ENCODE data around the gene CASK. TPM values are rescaled to one million over a fixed set of nuclear protein-coding genes. Genes with fewer than 3 reads are reported as not detected.

Gene CASK
- total and polyA plus RNA-seq, 2 of the 13 experiments (the other 11 are each of a cell fraction or from before 2014, with no cell fraction given) = 14.5 to 16.0 TPM

GRCh38 chrX:41716222-41716621, 207.1 kb downstream of the CASK start (continued):
- TF ChIP-seq ZBTB21 (CRISPR knock-in tag; IDR thresholded peaks at IDR 0.05) = no peak
- TF ChIP-seq SP4 (CRISPR knock-in tag; IDR thresholded peaks at IDR 0.05) = no peak
- TF ChIP-seq ZBTB2 (CRISPR knock-in tag; IDR thresholded peaks at IDR 0.05; ENCODE audit: low read depth) = no peak
- no peak for TF ChIP-seq ZBTB7A (CRISPR knock-in tag; IDR thresholded peaks at IDR 0.05)
- TF ChIP-seq ZBTB10 (CRISPR knock-in tag; IDR thresholded peaks at IDR 0.05; ENCODE audit: borderline replicate concordance) = no peak
- TF ChIP-seq NR1H2 (CRISPR knock-in tag; IDR thresholded peaks at IDR 0.05; ENCODE audit: borderline replicate concordance, low read depth) = no peak
- TF ChIP-seq ZFAT (CRISPR knock-in tag; conservative IDR thresholded peaks at IDR 0.05) = no peak
- TF ChIP-seq FOSL2 (CRISPR knock-in tag; IDR thresholded peaks at IDR 0.05) = no peak
- no peak for TF ChIP-seq ZNF768 (CRISPR knock-in tag; IDR thresholded peaks at IDR 0.05)

GRCh38 chrX:41711021-41711667, 212.2 kb downstream of the CASK start:
- DNase-seq (ENCODE audit: low spot score) (no peak), ATAC-seq (no peak), FAIRE-seq (no peak)
- BruUV-seq (replicated peaks) = no TSS peak
- Histone ChIP-seq H3K4me3 (replicated peaks in 1 of 3; ENCODE audit: insufficient read depth in 1 of 3, low read depth in 2 of 3, low read length in 3 of 3) (no peak overlapping the region), H2AFZ (ENCODE audit: low read length) (no peak overlapping the region), H3K36me3 (replicated peaks in 1 of 2; ENCODE audit: control insufficient read depth in 1 of 2, insufficient read depth in 2 of 2, low read length in 2 of 2) (no peaks in the 10 kb centered on the region), H3K4me2 (ENCODE audit: low read depth, low read length) (no peak overlapping the region), H3K79me2 (ENCODE audit: insufficient read depth, low read length) (no peaks in the 10 kb centered on the region), H3K27me3 (ENCODE audit: control insufficient read depth in 1 of 2, insufficient read depth in 2 of 2, low read length in 2 of 2) (no peaks in the 10 kb centered on the region), H3K9ac (ENCODE audit: insufficient read depth, low read depth, low read length) (no peak overlapping the region), H3K27ac (ENCODE audit: extremely low read length, insufficient read depth, low read length) (no peak overlapping the region), H3K9me3 (ENCODE audit: low read length) (no peaks in the 10 kb centered on the region), H3K4me1 (ENCODE audit: insufficient read depth, low read length) (no peaks in the 10 kb centered on the region), H4K20me1 (ENCODE audit: insufficient read depth, low read length) (no peaks in the 10 kb centered on the region)
- POLR2A ChIA-PET = no interaction called here
- in situ Hi-C loops (cut with HindIII; ENCODE audit: extremely low pct_ligation_motif_present, low pct_unique_long_range_greater_than_20kb) (no loop called here), intact Hi-C loops (cut with micrococcal nuclease; ENCODE audit: unreplicated experiment) (no loop called here)
- CTCF ChIA-PET (ENCODE audit: low intra/inter-chr PET ratio, low total read pairs) = no interaction called here
- WGBS (ENCODE audit: low lambda C conversion rate) = 89% methylated on average over 4 of the region's 5 CpGs
- TF ChIP-seq SNAPC5 (CRISPR knock-in tag; IDR thresholded peaks at IDR 0.05; ENCODE audit: borderline replicate concordance) (no peak), ATM (IDR thresholded peaks at IDR 0.05; ENCODE audit: borderline replicate concordance) (no peak), SOX5 (CRISPR knock-in tag; IDR thresholded peaks at IDR 0.05; ENCODE audit: borderline replicate concordance) (no peak), RCOR2 (CRISPR knock-in tag; IDR thresholded peaks at IDR 0.05) (no peak), MXI1 (IDR thresholded peaks at IDR 0.05; ENCODE audit: borderline replicate concordance, low read depth, low read length) (no peak)

Data from HepG2 (cell line).